ENCODE data around the gene PTPN1. TPM values are rescaled to one million over a fixed set of nuclear protein-coding genes. Genes with fewer than 3 reads are reported as not detected.

The PTPN1 gene
- total and polyA plus RNA-seq, 2 of the 13 experiments (the other 11 are each of a cell fraction or from before 2014, with no cell fraction given) = 17.7 to 37.2 TPM

- TF ChIP-seq KDM5B (CRISPR knock-in tag; IDR thresholded peaks at IDR 0.05; ENCODE audit: borderline replicate concordance) = no peak
- TF ChIP-seq PCBP1 (IDR thresholded peaks at IDR 0.05; ENCODE audit: borderline replicate concordance, low read depth, low read length) = 0 out of 2 replicates have a peak, but pooled peaks have one; percentile 6
Observed at GRCh38 chr20:50602432-50603088, 92.4 kb downstream of the PTPN1 start (continued).

GRCh38 chr20:50604451-50604850 is 94.3 kb downstream of the PTPN1 start:
- FAIRE-seq = no peak
- H3K4me3 ChIP-seq (replicated peaks in 1 of 3; ENCODE audit: insufficient read depth in 1 of 3, low read depth in 2 of 3, low read length in 3 of 3) = no peak overlapping the region
- CTCF ChIA-PET (ENCODE audit: low intra/inter-chr PET ratio, low total read pairs) = no interaction called here
- peaks cover 11 to 34% of the 10 kb centered on the region in 2 experiments; a peak in 3 of 5 replicates for H3K27me3 ChIP-seq (ENCODE audit: control insufficient read depth in 1 of 2, insufficient read depth in 2 of 2, low read length in 2 of 2)
- no peak overlapping the region for H3K27ac ChIP-seq (ENCODE audit: extremely low read length, insufficient read depth, low read length)
- 46% methylated on average over 12 of the region's 12 CpGs for WGBS (ENCODE audit: low lambda C conversion rate)
- H3K4me2 ChIP-seq (ENCODE audit: low read depth, low read length) = no peak overlapping the region
- no peaks in the 10 kb centered on the region for H3K36me3 ChIP-seq (replicated peaks in 1 of 2; ENCODE audit: control insufficient read depth in 1 of 2, insufficient read depth in 2 of 2, low read length in 2 of 2)
- peak in 1 of 2 experiments; percentile 31; a peak in 1 of 4 replicates for TF ChIP-seq KLF16 (CRISPR knock-in tag; IDR thresholded peaks at IDR 0.05)
- peak; percentile 21; the same call in 1 of the 2 replicates for TF ChIP-seq ZNF687 (CRISPR knock-in tag; IDR thresholded peaks at IDR 0.05)
- no peak for TF ChIP-seq ZNF292 (CRISPR knock-in tag; IDR thresholded peaks at IDR 0.05; ENCODE audit: borderline replicate concordance, low read depth)
- H4K20me1 ChIP-seq (ENCODE audit: insufficient read depth, low read length) = no peaks in the 10 kb centered on the region
- DNase-seq (ENCODE audit: low spot score) = no peak
- POLR2A ChIA-PET = interaction anchor here (1.0 kb wide), 1 partner anchor 10 kb away, joined by 5 read pairs; no protein-coding TSS in a partner anchor
- intact Hi-C loops (cut with micrococcal nuclease; ENCODE audit: unreplicated experiment) (no loop called here), in situ Hi-C loops (cut with HindIII; ENCODE audit: extremely low pct_ligation_motif_present, low pct_unique_long_range_greater_than_20kb) (no loop called here)
- H3K9ac ChIP-seq (ENCODE audit: insufficient read depth, low read depth, low read length) = no peak overlapping the region
- no peak overlapping the region for H2AFZ ChIP-seq (ENCODE audit: low read length)
- no TSS peak for BruUV-seq (replicated peaks)
- peaks cover 21% of the 10 kb centered on the region for H3K4me1 ChIP-seq (ENCODE audit: insufficient read depth, low read length)
- H3K9me3 ChIP-seq (ENCODE audit: low read length) = no peaks in the 10 kb centered on the region
- no peaks in the 10 kb centered on the region for H3K79me2 ChIP-seq (ENCODE audit: insufficient read depth, low read length)
- ATAC-seq = no peak
